Kidney (tissue), 14 donors: Measurements from ENCODE around the gene STARD5. TPM values are rescaled to one million over a fixed set of nuclear protein-coding genes. Genes with fewer than 3 reads are reported as not detected.

Experiments
- DNase-seq, 5 donors: peaks; one replicate each; pipeline ENCODE4 v3.0.0-alpha.2; 2013 to 2020
- FAIRE-seq: peaks from 2 replicates; lab custom pipeline; 2012; peaks lifted over from hg19 to GRCh38; lab: Jason Lieb, UNC
- H3K27ac ChIP-seq, 2 donors: one replicate each; pipeline ENCODE4 v1.7.0; 2013; ENCODE audit warnings: low read depth in 2 of 2, low read length in 2 of 2, inconsistent platforms in 1 of 2
- H3K27me3 ChIP-seq: one replicate; pipeline ENCODE4 v1.7.1; 2013; ENCODE audit warnings: low read length, inconsistent platforms; ENCODE audit not compliant: control insufficient read depth, insufficient read depth
- H3K36me3 ChIP-seq, 3 donors: one replicate each; pipeline versions ENCODE4 v1.7.0 to v1.7.1; 2013; ENCODE audit warnings: low read length in 3 of 3, control low read depth in 1 of 3, inconsistent platforms in 1 of 3; ENCODE audit not compliant: insufficient read depth in 3 of 3, control insufficient read depth in 2 of 3
- H3K4me1 ChIP-seq, 3 donors: one replicate each; pipeline versions ENCODE4 v1.7.0 to v1.7.1; 2013; ENCODE audit warnings: low read length in 3 of 3, inconsistent platforms in 1 of 3, low read depth in 1 of 3; ENCODE audit not compliant: control insufficient read depth in 2 of 3, insufficient read depth in 2 of 3
- H3K4me3 ChIP-seq, 3 donors: one replicate each; pipeline versions ENCODE4 v1.7.0 to v1.8.1; 2013; ENCODE audit warnings: low read length in 3 of 3, control low read depth in 1 of 3, inconsistent platforms in 1 of 3
- H3K9ac ChIP-seq, 3 donors: one replicate each; pipeline versions ENCODE4 v1.7.0 to v1.7.1; 2013; ENCODE audit warnings: low read length in 3 of 3, control low read depth in 1 of 3, inconsistent platforms in 1 of 3
- H3K9me3 ChIP-seq, 3 donors: one replicate each; pipeline versions ENCODE4 v1.7.0 to v1.7.1; 2013; ENCODE audit warnings: low read length in 3 of 3, control low read depth in 1 of 3, inconsistent platforms in 1 of 3; ENCODE audit not compliant: control insufficient read depth in 2 of 3, insufficient read depth in 1 of 3
- CTCF ChIP-seq: IDR thresholded peaks from 3 replicates; pipeline ENCODE4 v1.5.1; 2012; ENCODE audit warnings: mild to moderate bottlenecking, moderate library complexity, borderline replicate concordance; ENCODE audit not compliant: insufficient read depth; ENCODE audit errors: extremely low read depth
- intact Hi-C: fragments of 100-400 bp; cut with DNase I; formaldehyde crosslinking; loops from one replicate; pipeline ENCODE4 v1.11.1; 2022
- polyA plus RNA-seq: library from polyadenylated mRNA; stranded (reverse); fragments of 350-450 nt; fragmentation: Illumina TruSeq; extraction: RNeasy Lipid Tissue Mini Kit (QIAGEN cat#74804); gene quantifications from one replicate; pipeline ENCODE4 v1.2.3, GENCODE V29; 2014; ENCODE audit warnings: low read depth, low replicate concordance; ENCODE audit not compliant: insufficient read depth
- total RNA-seq: library from RNA; stranded (reverse); fragmentation: NEBNext Ultra II Directional; extraction: Animal tissue kit (Norgen Biotek cat#: 25700); gene quantifications from one replicate; pipeline ENCODE4 v1.2.1, GENCODE V29; 2021
- donor health status: control.
- donor health status: control.
- donor health status: control.
- donor health status: control.
- donor health status: control.
- donor health status: DM: yes; HTN: yes; CAD: no.
- donor health status: Normal renal cell carcinoma (clear cell type).

The STARD5 gene
- total and polyA plus RNA-seq, 2 donors from 2014 or later: 3.2 to 4.1 TPM

- Histone ChIP-seq H3K4me3 (no peak overlapping the region), H3K9me3 (no peaks in the 10 kb centered on the region), H3K27me3 (no peaks in the 10 kb centered on the region), H3K36me3 (no peaks in the 10 kb centered on the region), H3K27ac (no peak overlapping the region), H3K9ac (no peak overlapping the region), H3K4me1 (no peaks in the 10 kb centered on the region)
- intact Hi-C loops: no loop called here
- DNase-seq (no peak), FAIRE-seq (no peak)
- no peak for TF ChIP-seq CTCF
These were observed 14.1 kb downstream of the STARD5 start for GRCh38 chr15:81309647-81310450.

GRCh38 chr15:81308260-81308659 lies 15.7 kb downstream of the STARD5 start:
- Histone ChIP-seq H3K9ac (no peak overlapping the region), H3K27ac (no peak overlapping the region), H3K4me1 (peaks cover 0 to 4% (median 0%) of the 10 kb centered on the region in 3 donors), H3K36me3 (no peaks in the 10 kb centered on the region), H3K27me3 (no peaks in the 10 kb centered on the region), H3K9me3 (no peaks in the 10 kb centered on the region), H3K4me3 (no peak overlapping the region)
- intact Hi-C loops: no loop called here
- no peak for TF ChIP-seq CTCF
- FAIRE-seq: no peak
- DNase-seq: no peak

- H3K4me1 ChIP-seq: peaks cover 0 to 4% (median 0%) of the 10 kb centered on the region in 3 donors
- no peak for TF ChIP-seq CTCF
- no peaks in the 10 kb centered on the region for H3K36me3 ChIP-seq
- no peaks in the 10 kb centered on the region for H3K27me3 ChIP-seq
- H3K27ac ChIP-seq: no peak overlapping the region
- no peak for DNase-seq
- intact Hi-C loops: no loop called here
- no peak overlapping the region for H3K9ac ChIP-seq
- FAIRE-seq: no peak
- H3K9me3 ChIP-seq: no peaks in the 10 kb centered on the region
- no peak overlapping the region for H3K4me3 ChIP-seq
These were observed 19.7 kb downstream of the STARD5 start for GRCh38 chr15:81304226-81304625.
